ENCODE measurements around the gene NMBR.

DNA sequence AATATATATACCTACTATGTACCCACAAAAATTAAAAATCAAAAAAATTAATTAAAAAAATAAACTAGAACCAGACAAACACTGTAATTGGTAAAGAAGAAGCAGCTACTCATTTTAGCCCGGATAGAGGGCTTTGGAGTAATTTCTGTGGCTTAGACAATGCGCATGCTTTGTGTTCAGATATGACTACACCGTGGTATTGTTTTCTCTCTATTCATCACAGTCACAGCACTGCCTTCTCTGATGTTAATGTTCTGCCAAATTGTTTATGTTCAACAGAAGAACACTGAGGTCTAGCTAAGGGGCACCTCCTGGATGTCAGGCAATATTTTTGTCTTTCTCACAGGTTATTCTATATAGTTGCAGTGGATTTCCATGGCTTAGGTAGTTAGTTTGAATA is 91.7 kb downstream of the NMBR start:
- TF ChIP-seq, protein P1, sequence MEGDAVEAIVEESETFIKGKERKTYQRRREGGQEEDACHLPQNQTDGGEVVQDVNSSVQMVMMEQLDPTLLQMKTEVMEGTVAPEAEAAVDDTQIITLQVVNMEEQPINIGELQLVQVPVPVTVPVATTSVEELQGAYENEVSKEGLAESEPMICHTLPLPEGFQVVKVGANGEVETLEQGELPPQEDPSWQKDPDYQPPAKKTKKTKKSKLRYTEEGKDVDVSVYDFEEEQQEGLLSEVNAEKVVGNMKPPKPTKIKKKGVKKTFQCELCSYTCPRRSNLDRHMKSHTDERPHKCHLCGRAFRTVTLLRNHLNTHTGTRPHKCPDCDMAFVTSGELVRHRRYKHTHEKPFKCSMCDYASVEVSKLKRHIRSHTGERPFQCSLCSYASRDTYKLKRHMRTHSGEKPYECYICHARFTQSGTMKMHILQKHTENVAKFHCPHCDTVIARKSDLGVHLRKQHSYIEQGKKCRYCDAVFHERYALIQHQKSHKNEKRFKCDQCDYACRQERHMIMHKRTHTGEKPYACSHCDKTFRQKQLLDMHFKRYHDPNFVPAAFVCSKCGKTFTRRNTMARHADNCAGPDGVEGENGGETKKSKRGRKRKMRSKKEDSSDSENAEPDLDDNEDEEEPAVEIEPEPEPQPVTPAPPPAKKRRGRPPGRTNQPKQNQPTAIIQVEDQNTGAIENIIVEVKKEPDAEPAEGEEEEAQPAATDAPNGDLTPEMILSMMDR (conservative IDR thresholded peaks at IDR 0.05; ENCODE audit: low read depth, low read length), result no peak
- TF ChIP-seq EZH2 (IDR thresholded peaks at IDR 0.05; ENCODE audit: low read length, unreplicated experiment), result no peak
